ENCODE results near the gene FBP1.

GRCh38 chr9:94639999-94640376 is 670 bp upstream of the FBP1 start:
- TF ChIP-seq POLR2A (IDR thresholded peaks at IDR 0.05; ENCODE audit: low read depth, low read length) (no peak), EZH2 (IDR thresholded peaks at IDR 0.05; ENCODE audit: borderline replicate concordance, low read depth, low read length, severe bottlenecking) (no peak), CTCF (IDR thresholded peaks at IDR 0.05; ENCODE audit: extremely low read depth in 1 of 2, insufficient read depth in 1 of 2, low read depth in 1 of 2, low read length in 2 of 2) (no peak), GATA2 (IDR thresholded peaks at IDR 0.05; ENCODE audit: insufficient read depth, insufficient read length, low read depth, low read length) (no peak)
